Measurements from ENCODE around the gene CEBPZOS. TPM values are rescaled to one million over a fixed set of nuclear protein-coding genes. Genes with fewer than 3 reads are reported as not detected.

Gene CEBPZOS
- total and polyA plus RNA-seq, 10 of the 15 experiments (the other 5 are each of a cell fraction or from before 2014, with no cell fraction given) = 22.9 to 50.8 (median 39.1) TPM

DNA sequence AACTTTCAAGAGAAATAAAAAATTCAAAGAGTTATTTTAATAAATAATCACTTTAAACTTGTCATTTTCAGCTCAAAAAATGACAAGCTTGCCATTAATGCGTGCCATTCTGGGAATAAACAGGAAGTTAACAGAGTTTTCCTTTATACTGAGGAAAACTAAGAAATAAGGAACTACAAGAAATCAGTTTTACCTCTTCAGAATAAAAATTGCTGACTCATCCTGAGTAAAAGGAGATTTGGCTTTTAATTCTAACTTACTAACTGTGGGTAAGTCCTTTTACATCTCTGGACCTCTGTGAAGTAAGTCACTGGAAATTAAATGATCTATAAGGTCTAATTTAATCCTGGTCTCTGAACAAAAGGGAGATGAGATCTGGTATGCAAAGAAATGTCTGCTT is 19.0 kb downstream of the CEBPZOS start:
- no peak overlapping the region for H2AFZ ChIP-seq (ENCODE audit: control insufficient read depth, low read depth, low read length)
- H3K9ac ChIP-seq (ENCODE audit: control insufficient read depth, insufficient read depth, low read length) = no peak overlapping the region
- no peaks in the 10 kb centered on the region for H3K9me3 ChIP-seq (replicated peaks; ENCODE audit: control insufficient read depth, insufficient read depth, low read length)
- no peaks in the 10 kb centered on the region for H3K27me3 ChIP-seq (replicated peaks in 1 of 2; ENCODE audit: control insufficient read depth in 2 of 2, insufficient read depth in 2 of 2, low read length in 1 of 2)
- 65% methylated on average over 1 of the region's 1 CpG for WGBS (ENCODE audit: insufficient coverage, insufficient replicate concordance, low lambda C conversion rate, missing lambda C conversion rate)
- H3K27ac ChIP-seq (ENCODE audit: control insufficient read depth, insufficient read depth) = no peak overlapping the region
- intact Hi-C loops (cut with micrococcal nuclease; ENCODE audit: unreplicated experiment) = no loop called here
- no peaks in the 10 kb centered on the region for H3K4me1 ChIP-seq (ENCODE audit: control insufficient read depth, insufficient read depth, low read length)
- ChIA-PET POLR2A (interaction anchor here (1.1 kb wide), 1 partner anchor 18 kb away, joined by 3 read pairs; no protein-coding TSS in a partner anchor), CTCF (interaction anchor here (1.4 kb wide), 1 partner anchor 47 kb away, joined by 5 read pairs; no protein-coding TSS in a partner anchor), RAD21 (ENCODE audit: unreplicated experiment) (no interaction called here), SMC1A (ENCODE audit: uncharacterized antibody, unreplicated experiment) (interaction anchor here (0.8 to 1.0 kb wide), 3 partner anchors 15 to 132 kb away, joined by 3 read pairs; no protein-coding TSS in a partner anchor)
- peaks cover 6 to 24% of the 10 kb centered on the region in 2 experiments for H3K36me3 ChIP-seq (ENCODE audit: control insufficient read depth in 2 of 2, insufficient read depth in 2 of 2, low read length in 1 of 2)
- no peaks in the 10 kb centered on the region for H3K79me2 ChIP-seq (ENCODE audit: control insufficient read depth, insufficient read depth, low read length)
- no peaks in the 10 kb centered on the region for H4K20me1 ChIP-seq (ENCODE audit: control insufficient read depth, insufficient read depth)
- ATAC-seq (no peak), DNase-seq (ENCODE audit: low read depth, low spot score) (no peak), FAIRE-seq (no peak)
- no peak overlapping the region for H3K4me3 ChIP-seq
- no peak for TF ChIP-seq STAT3 (IDR thresholded peaks at IDR 0.05; ENCODE audit: low read depth, low read length)
- TF ChIP-seq BACH1 (IDR thresholded peaks at IDR 0.05; ENCODE audit: borderline replicate concordance) = 0 out of 2 replicates have a peak, but pooled peaks have one; percentile 38
- no peak overlapping the region for H3K4me2 ChIP-seq (ENCODE audit: control insufficient read depth, insufficient read depth)
- in situ Hi-C loops (cut with MboI) = no loop called here
- BruUV-seq (replicated peaks) = TSS peak; percentile 7

DNA sequence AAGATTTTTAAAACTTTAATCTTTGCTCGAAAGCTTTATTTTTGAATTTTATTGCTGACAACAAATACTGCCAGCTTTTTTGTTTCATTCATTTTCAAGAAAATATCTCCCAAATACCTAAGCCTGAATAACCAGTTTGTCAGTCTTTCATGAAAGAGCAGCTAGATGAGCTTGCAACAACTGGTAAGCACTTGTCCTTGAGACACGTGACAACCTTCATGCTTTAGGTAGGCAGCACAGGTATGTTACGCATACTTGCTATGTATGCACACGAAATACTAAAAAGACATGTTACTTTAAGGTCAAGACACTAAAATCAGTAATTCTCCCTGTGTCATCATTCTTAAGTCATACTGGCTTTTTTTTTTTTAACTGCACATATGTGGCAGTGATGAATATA is 22.8 kb downstream of the CEBPZOS start:
- Histone ChIP-seq H3K9ac (ENCODE audit: control insufficient read depth, insufficient read depth, low read length) (no peak overlapping the region), H3K36me3 (ENCODE audit: control insufficient read depth in 2 of 2, insufficient read depth in 2 of 2, low read length in 1 of 2) (peaks cover 7 to 23% of the 10 kb centered on the region in 2 experiments), H3K27me3 (replicated peaks in 1 of 2; ENCODE audit: control insufficient read depth in 2 of 2, insufficient read depth in 2 of 2, low read length in 1 of 2) (no peaks in the 10 kb centered on the region), H3K79me2 (ENCODE audit: control insufficient read depth, insufficient read depth, low read length) (peaks cover 4% of the 10 kb centered on the region), H4K20me1 (ENCODE audit: control insufficient read depth, insufficient read depth) (no peaks in the 10 kb centered on the region), H3K4me2 (ENCODE audit: control insufficient read depth, insufficient read depth) (no peak overlapping the region), H3K4me1 (ENCODE audit: control insufficient read depth, insufficient read depth, low read length) (no peaks in the 10 kb centered on the region; the same call in 1 of the 2 replicates), H3K27ac (ENCODE audit: control insufficient read depth, insufficient read depth) (no peak overlapping the region), H3K9me3 (replicated peaks; ENCODE audit: control insufficient read depth, insufficient read depth, low read length) (no peaks in the 10 kb centered on the region), H2AFZ (ENCODE audit: control insufficient read depth, low read depth, low read length) (no peak overlapping the region), H3K4me3 (no peak overlapping the region)
- FAIRE-seq (peak; percentile 13), ATAC-seq (no peak), DNase-seq (ENCODE audit: low read depth, low spot score) (no peak)
- no TSS peak for BruUV-seq (replicated peaks)
- 100% methylated on average over 4 of the region's 4 CpGs for WGBS (ENCODE audit: insufficient coverage, insufficient replicate concordance, low lambda C conversion rate, missing lambda C conversion rate)
- POLR2A ChIA-PET = no interaction called here
- RAD21 ChIA-PET (ENCODE audit: unreplicated experiment) = no interaction called here
- CTCF ChIA-PET = interaction anchor here (0.8 to 1.7 kb wide), 4 partner anchors 12 to 449 kb away, joined by 3 to 4 read pairs (median 3); no protein-coding TSS in a partner anchor
- intact Hi-C loops (cut with micrococcal nuclease; ENCODE audit: unreplicated experiment) = no loop called here
- in situ Hi-C loops (cut with MboI) = no loop called here
- SMC1A ChIA-PET (ENCODE audit: uncharacterized antibody, unreplicated experiment) = interaction anchor here (0.6 to 1.1 kb wide), 2 partner anchors 18 to 1157 kb away, joined by 3 read pairs; no protein-coding TSS in a partner anchor
- TF ChIP-seq, protein P1, sequence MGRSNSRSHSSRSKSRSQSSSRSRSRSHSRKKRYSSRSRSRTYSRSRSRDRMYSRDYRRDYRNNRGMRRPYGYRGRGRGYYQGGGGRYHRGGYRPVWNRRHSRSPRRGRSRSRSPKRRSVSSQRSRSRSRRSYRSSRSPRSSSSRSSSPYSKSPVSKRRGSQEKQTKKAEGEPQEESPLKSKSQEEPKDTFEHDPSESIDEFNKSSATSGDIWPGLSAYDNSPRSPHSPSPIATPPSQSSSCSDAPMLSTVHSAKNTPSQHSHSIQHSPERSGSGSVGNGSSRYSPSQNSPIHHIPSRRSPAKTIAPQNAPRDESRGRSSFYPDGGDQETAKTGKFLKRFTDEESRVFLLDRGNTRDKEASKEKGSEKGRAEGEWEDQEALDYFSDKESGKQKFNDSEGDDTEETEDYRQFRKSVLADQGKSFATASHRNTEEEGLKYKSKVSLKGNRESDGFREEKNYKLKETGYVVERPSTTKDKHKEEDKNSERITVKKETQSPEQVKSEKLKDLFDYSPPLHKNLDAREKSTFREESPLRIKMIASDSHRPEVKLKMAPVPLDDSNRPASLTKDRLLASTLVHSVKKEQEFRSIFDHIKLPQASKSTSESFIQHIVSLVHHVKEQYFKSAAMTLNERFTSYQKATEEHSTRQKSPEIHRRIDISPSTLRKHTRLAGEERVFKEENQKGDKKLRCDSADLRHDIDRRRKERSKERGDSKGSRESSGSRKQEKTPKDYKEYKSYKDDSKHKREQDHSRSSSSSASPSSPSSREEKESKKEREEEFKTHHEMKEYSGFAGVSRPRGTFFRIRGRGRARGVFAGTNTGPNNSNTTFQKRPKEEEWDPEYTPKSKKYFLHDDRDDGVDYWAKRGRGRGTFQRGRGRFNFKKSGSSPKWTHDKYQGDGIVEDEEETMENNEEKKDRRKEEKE (IDR thresholded peaks at IDR 0.05) = no peak
- TF ChIP-seq HDAC6 (IDR thresholded peaks at IDR 0.05; ENCODE audit: unreplicated experiment) = no peak
- no peak for TF ChIP-seq TCF7 (IDR thresholded peaks at IDR 0.05; ENCODE audit: borderline replicate concordance)
- TF ChIP-seq ZNF207 (IDR thresholded peaks at IDR 0.05; ENCODE audit: borderline replicate concordance) = no peak
- TF ChIP-seq, protein P2, sequence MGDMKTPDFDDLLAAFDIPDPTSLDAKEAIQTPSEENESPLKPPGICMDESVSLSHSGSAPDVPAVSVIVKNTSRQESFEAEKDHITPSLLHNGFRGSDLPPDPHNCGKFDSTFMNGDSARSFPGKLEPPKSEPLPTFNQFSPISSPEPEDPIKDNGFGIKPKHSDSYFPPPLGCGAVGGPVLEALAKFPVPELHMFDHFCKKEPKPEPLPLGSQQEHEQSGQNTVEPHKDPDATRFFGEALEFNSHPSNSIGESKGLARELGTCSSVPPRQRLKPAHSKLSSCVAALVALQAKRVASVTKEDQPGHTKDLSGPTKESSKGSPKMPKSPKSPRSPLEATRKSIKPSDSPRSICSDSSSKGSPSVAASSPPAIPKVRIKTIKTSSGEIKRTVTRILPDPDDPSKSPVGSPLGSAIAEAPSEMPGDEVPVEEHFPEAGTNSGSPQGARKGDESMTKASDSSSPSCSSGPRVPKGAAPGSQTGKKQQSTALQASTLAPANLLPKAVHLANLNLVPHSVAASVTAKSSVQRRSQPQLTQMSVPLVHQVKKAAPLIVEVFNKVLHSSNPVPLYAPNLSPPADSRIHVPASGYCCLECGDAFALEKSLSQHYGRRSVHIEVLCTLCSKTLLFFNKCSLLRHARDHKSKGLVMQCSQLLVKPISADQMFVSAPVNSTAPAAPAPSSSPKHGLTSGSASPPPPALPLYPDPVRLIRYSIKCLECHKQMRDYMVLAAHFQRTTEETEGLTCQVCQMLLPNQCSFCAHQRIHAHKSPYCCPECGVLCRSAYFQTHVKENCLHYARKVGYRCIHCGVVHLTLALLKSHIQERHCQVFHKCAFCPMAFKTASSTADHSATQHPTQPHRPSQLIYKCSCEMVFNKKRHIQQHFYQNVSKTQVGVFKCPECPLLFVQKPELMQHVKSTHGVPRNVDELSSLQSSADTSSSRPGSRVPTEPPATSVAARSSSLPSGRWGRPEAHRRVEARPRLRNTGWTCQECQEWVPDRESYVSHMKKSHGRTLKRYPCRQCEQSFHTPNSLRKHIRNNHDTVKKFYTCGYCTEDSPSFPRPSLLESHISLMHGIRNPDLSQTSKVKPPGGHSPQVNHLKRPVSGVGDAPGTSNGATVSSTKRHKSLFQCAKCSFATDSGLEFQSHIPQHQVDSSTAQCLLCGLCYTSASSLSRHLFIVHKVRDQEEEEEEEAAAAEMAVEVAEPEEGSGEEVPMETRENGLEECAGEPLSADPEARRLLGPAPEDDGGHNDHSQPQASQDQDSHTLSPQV (IDR thresholded peaks at IDR 0.05) = no peak
- TF ChIP-seq STAT1 (conservative IDR thresholded peaks at IDR 0.05) = no peak
- no peak for TF ChIP-seq ESRRA (IDR thresholded peaks at IDR 0.05; ENCODE audit: low read length)
- no peak for TF ChIP-seq FOXK2 (IDR thresholded peaks at IDR 0.05)
